Kidney glomerular epithelial cell (primary cell): ENCODE measurements around the gene HELZ.
A peak's percentile ranks its signal among the peaks of the same experiment; 100 is the strongest.

ENCODE experiments used
- DNase-seq: peaks from one replicate; lab custom pipeline; 2025; lab: John Stamatoyannopoulos, UW

Gene HELZ

DNA sequence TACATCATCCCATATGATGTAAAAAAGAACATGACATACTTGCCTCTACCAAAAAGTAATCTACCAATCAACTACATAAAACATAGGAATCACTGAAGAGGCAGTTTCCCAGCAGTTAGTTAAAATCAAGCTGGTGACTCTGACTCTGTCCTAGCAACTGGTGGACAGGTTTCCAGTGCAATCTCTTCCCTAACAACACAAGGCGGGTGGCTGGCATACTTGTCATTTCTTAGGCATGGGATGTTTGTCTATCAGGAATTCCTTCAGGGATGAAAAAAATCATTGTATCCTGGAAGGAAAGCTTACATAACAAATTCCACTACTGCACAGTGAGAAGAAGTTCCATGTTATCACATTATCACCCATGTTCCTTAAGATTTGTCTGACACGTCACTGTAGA lies 50.9 kb downstream of the HELZ start:
- DNase-seq = peak; percentile 85

DNA sequence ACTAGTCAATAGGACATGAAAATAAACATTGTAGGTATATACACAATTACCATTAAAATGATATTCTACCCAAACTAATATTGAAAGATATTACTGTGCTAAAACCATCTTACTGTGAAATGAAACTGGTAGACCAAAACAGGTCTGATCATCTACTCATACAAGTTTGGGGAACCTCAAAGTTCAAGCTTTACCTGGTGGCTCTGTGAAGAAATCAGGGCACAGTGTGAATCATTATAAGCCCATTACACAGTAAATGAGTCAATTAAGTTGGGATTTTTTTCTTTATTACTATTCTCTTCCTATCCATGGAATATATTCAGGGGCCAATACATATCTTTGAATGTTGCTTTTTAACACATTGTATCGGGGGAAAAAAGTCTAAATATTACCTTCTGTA lies 57.1 kb downstream of the HELZ start:
- no peak for DNase-seq

DNA sequence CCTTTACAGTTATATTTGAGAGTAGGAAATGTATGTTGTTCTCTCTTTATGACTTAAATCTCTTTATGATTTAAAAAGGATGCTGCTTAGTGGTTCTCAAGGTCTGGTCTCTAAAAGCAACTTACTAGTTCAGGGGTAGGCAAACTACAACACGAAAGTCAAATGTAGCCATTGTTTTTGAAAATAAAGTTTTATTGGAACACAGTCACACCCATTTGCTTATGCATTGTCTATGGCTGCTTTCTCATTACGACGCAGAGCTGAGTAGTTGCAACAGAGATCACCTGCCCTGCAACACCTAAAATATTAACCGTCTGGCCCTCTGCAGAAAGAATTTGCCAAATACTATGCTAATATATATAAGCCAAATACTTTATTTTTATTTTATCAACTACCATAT lies 58.2 kb downstream of the HELZ start:
- no peak for DNase-seq

DNA sequence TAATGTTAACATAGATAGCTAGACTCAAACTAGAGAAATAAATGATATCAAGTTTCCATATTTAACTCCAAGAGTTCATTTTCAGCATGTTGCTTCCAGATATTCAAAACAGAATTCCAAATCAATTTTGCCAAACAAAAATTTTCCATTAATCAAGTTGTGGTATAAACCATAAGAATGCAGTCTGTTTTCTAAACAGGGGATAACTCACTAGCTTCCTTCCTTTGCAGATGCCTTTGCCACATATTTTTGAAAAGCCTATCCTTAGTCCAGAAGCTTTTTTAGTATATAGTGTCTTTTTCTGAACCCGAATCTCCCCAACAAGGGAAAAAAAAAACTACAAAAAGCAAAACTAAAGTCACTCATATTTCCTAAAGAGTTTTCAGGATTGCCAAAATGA lies 61.5 kb downstream of the HELZ start:
- no peak for DNase-seq

DNA sequence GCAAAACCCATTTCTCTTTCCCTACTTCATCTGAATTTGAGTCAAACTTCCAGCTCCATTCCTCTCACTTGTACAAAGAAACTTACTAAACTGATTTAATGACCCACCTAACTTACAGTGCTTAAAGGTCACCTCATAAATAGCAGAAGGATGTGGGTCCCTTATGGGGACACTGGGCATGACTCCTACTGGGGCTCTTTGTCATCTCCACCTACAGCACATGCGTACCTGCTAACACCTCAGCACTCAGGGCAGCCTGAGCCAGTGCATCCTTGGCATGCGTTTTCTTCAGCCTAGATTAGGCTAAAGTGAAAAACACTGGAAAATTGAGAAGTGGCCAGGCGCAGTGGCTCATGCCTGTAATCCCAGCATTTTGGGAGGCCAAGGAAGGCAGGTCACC lies 63.2 kb downstream of the HELZ start:
- DNase-seq = no peak

DNA sequence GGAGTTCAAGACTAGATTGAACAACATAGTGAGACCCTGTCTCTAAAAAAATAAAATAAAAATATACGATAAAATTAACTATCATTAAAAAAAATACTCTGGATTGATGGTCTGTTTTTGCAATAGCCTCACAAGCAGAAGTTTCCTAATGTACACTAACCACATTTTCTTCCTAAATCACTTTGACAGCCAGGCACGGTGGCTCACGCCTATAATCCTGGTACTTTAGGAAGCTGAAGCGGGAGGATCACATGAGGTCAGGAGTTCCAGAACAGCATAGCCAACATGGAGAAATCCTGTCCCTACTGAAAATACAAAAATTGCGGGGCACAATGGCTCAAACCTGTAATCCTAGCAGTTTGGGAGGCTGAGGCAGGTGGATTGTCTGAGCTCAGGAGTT lies 64.7 kb downstream of the HELZ start:
- no peak for DNase-seq

DNA sequence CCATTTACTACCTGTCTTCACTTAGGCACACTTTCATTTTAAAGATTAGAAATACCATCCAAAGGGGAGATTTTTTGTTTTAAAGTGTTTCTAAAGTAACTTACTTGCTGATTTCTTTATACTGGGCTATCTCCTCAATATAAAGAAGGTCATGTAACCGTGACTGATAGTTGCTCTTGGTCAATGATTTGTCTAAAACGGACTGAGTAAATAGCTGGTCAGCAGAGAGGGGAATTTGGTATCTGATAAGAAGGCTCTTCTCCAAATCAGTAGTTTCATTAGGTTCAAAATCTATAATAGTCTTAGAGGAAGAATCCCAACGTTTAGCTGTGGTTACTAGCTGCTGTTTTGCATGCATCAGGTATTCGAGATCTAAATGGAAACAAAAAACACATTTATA lies 66.4 kb downstream of the HELZ start:
- no peak for DNase-seq

DNA sequence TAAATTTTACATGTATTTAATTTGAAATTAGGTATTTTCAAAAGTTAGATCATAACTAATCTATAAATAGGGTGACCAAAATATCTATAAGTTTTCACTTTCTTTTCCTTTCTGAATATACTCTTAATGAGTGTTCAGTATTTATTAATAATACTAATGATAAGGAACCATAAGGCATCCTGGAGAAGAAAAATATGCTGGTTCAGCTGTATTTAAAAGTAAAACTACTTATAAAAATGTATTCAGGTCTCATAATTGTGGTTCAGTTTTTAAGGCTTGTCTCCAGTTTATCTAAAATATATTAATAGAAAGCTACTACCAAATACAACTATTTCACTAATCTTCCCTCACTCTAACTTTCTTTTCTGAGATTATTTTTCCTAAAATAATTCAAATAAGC lies 67.3 kb downstream of the HELZ start:
- DNase-seq = no peak

DNA sequence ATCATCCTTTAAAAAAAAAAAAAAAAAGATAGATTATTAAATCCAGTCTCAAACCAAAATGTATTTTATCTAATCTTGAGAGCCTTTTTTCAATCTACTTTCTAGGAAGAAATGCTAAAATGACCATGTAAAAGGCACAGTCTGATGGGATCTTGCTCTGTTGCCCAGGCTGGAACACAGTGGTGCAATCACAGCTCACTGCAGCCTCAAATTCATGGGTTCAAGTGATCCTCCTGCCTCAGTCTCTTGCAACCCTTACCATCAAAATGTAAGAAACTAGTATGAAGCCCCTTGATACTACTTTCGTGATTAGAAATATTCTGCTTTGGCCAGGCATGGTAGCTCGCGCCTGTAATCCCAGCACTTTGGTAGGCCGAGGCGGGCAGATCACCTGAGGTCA lies 70.8 kb downstream of the HELZ start:
- DNase-seq = no peak

DNA sequence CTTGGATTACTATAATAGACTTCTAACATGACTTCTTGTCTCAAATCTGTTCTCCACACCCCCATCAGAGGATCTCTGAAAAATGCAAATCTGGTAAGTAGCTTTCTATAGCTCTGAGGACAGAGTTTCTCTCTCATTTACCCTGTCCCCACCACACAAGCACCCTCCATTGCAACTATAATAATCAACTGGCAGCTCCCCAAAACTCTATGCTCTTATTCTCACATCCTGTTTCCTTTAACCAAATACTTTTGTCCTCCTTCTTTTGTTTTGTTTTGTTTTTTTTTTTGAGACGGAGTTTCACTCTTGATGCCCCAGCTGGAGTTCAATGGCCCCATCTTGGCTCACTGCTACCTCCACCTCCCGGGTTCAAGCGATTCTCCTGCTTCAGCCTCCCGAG lies 73.4 kb downstream of the HELZ start:
- DNase-seq = no peak

DNA sequence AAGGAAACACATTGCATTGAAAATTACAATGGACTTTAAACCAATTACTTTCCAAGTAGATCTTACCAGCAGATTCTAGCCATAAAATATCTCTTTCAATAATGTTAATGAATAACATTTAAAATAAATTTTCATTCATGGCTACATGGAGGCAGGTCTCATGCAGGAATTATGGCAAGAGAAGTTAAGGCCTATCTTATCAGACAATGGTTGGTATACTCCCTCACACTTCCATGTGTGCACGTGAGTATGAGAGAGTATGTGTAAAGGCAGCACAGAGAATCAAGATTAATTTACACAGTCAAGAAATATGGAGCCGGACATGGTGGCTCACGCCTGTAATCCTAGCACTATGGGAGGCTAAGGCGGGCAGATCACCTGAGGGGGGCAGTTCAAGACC lies 76.5 kb downstream of the HELZ start:
- DNase-seq = no peak

DNA sequence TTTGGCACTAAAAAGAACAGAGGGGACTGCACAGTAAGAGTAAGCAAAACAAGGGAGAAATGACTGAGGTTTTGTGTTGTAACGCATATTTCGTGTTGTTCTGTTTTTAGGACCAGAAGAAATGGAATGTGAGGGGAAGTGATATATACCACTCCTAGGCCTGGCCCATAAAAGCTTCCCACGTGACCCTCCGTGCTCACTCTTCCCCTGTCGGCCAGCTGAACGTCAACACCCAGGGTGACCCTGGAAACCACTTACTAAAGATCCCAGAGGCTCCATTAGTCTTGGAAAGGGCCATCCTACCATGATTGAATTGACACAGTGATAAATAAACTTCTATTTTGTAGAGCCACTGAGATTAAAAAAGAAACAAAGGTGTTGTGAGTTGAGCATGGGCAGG lies 79.8 kb downstream of the HELZ start:
- no peak for DNase-seq

DNA sequence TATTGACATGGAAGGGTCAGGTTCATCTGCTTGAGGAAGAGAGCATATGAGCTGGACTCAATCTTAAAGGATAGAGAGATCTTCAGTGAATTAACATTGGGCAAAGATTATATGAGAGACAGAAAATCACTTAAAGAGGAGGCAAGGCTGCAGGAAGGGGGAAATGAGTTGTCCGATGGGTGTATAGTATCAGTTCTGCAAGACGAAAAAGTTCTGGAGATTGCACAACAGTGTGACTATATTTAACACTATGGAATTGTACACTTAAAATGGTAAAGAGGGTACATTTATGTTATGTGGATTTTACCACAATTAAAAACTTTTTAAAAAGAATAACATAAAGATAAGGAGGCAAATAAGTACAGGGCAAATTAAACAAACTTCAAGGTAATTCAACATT lies 80.7 kb downstream of the HELZ start:
- DNase-seq = no peak

DNA sequence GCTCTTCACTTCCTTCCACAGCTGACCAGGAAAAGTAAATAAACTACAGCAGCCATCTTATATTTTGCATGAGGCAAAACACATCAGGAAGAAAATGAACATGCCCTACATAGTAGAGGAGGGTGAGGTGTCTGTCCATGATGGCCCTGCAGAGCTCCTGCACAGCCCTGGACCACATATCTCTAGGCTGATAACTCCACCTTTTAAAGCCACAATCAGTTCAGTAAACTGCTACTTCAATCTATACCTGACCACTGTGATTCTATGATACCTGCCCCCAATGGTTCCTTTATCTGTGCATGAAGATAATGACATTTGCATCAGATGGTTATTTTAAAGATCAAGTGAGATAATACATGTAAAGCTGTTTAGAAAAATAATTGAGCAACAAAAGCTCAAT lies 82.2 kb downstream of the HELZ start:
- no peak for DNase-seq

DNA sequence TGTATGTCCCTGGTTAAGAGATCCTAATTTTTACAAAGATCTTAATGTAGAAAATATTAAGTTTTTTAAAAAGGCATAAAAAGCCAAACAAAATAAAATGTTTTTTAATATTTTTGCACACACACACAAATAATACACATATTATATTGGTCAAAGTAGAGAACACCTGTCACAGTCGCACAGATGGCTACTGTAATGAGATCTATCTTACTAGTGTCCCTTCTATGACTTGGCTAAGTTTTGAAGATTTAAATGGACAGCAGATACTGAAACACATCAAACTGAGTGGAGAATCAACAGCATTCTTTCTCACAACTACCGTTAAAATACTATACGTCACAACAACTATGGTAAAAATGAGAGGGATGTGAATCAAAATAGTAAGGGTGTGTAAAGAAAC lies 83.4 kb downstream of the HELZ start:
- no peak for DNase-seq

DNA sequence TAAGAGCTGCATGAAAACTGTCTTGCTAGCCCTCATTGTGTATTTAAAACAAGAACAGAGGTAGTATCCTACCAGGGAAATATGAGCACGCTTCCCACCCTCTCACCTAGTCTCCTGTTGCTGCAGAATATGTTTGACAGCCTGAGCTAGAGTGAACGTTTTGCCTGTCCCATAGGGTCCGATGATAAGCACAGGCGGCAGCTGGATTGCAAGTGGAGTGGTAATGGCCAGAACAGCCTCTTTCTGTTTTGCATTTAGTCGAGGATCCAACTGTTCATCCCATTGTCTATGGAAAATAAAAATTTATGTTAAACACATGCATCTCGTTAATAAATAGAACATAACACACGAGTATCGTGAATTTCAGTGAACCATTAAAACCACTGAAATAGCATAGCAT lies 84.2 kb downstream of the HELZ start:
- no peak for DNase-seq

DNA sequence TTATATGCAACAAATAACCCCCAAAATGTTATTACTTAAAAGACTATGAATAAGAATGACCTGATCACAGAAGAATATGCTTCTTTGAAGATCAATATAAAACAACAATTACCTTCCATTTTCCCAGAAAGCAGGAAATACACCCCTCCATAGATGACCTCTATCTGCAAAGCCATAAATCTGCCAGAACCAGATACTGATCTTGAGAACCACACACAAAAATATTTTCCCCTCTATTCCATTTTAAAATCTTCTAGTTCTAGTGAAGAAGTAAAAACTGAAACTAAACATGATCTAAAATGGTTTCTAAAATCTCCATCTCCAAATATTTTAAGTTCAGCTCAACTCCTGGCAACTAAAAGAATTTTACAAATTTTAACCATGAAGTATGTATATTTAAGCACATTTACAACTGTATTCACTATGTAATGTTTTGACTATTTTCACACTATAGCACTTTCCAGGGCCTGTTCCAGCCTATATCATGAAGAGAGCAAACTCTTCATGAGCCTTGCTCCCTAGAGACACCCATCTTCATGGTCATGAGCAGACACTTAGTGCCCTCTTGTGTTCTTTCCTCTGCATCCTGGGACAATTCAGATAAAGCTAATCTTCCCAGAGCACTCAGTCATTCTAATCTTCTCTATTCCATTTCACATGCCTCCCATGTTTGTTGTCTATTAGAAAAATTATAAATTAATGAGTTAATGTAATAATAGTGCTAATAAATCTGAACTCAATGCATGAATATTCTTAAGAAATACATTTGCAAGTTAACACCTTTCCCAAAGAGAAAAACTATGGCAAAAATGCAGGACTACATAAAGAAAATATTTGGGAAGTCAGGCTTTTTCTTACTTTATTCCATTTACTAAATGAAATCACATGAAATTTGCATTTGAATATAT lies 87.0 kb downstream of the HELZ start:
- DNase-seq = peak; percentile 17

DNA sequence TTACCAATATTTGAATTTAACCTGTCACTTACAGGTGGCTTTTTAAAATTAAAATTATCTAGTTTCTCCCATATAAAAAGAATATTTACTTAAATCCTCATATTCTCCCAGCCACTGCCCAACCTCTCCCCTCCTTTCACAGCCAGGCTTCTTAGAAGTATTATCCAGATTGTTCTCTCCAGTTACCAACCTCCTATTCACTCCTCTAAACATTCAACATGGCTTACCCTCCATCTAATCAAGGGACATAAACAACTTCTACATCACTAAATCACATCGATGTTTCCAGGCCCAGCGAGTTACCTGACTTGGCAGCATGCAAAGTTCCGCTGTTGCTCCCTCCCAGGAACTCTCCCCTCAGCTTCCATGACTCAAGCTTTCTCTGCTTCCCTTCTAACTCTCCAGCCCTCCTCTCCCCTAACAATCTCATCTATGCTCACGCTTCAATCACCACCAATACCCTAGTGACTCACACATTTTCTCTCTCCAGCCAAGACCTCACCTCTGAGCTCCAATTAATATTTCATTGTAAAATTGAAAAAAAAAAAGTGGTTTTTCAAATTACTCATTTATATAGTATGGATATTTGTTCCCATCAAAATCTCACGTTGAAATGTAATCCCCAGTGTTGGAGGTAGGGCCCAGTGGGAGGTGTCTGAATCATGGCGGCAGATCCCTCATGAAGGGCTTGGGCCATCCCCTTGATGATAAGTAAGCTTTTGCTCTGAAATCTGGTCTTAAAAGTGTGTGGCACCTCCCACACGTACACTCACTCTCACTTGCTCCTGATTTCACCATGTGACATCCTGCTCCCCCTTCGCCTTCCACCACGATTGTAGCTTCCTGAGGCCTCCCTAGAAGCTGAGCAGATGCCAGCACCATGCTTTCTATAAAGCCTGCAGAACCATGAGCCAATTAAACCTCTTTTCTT lies 88.5 kb downstream of the HELZ start:
- DNase-seq = peak; percentile 86

DNA sequence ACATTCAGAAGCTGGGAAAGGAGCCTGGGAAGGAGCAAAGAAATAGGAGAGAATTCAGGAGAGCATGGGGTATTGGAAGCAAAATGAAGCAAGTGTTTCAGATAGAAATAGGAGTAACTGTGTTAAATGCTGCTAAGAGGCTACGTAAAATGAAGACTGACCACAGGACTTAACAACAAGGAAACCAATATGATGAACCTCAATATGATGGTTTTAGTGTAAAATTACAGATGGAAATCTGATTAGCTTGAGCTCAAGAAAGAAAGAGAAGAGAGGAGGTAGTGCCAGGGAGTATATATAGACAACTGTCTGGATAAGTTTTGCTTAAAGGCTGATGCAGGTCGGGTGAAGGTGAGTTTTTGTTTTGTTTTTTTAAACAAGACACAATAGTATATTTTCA lies 92.2 kb downstream of the HELZ start:
- no peak for DNase-seq

DNA sequence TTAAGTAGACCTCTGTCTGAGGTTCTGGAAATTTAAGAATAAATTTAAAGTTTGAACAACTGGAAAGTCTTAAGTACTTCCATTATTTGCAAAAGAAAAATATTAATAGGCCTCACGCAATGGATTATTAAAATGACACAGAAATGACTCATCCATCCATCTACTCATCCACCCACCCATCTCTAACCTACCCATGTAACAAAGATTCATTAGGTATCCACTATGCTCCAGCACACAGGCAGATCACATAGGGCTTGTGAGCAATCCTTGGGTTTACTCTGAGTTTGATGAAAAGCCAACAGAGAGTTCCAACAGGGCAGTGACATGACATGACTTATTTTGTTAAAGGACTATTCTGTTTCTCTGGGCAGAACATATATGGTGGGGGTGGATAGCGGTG lies 93.3 kb downstream of the HELZ start:
- DNase-seq = peak; percentile 8

DNA sequence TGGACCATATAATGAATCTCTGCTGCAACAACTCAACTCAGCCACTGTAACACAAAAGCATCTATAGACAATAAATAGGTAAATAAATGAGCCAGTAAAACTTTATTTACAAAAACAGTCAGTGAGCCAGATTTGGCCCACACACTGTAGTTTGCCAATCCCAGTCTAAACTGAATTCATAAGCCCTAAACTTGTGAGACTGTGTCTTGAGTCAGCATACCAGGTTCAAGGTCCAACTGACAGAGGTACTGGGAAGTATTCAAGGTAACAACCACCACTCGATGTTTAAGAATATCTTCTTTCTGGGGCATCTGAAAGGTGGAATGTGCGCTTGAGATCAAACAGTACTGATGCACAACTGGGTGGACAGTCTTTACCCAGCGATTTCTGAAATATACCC lies 94.2 kb downstream of the HELZ start:
- DNase-seq = no peak

DNA sequence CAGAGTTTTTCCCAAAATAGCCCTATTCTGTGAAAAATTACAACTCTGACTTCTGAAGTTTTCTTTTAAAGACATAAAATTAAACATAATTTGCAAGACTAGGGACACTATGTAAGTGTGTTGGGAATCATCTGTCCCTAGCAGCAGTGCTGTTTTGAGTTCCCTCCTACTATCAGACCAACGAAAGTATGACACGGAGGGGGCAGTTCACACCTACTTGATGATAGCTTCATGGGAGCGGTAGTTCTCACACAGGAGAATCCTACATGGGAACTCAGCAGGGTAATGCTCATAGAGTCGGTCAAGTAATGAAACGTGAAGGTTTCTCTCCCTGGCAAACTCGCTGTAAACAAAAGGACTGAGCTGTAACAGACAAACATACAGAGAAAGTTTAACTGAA lies 96.6 kb downstream of the HELZ start:
- DNase-seq = no peak

DNA sequence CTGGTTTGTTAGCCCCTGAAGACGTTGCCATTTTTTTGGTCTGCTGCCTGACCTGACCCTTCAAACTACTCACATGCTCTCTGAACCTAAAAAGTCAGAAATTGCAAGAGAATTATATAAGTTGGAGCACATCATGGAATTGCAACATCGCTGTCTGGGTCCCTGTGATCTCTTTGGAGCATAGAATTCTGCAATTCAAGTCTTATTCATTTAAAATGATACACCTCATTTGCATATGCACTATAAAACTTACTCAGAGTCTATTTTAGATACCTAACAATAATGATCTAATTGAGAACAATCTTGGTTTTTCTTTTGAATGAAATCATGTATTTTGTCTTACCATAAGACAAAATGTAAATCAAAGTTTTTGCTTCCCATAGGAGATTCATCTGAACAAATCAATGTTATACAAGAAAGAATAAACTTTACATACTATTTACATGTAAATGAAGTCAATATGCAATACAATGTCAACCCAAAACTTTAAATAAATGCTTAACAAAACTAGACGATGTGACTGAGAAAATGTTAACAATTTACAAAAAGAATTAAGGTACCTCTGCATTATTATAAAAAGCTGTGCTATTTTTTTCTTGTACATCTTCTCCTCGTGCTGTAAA lies 99.7 kb downstream of the HELZ start:
- no peak for DNase-seq
